Muscle layer of duodenum (tissue), 2 donors: ENCODE results near the gene ITSN2.
A peak's percentile ranks its signal among the peaks of the same experiment; 100 is the strongest.
"Not testable (repeated sequence)": the region's sequence is repeated elsewhere in the genome, so short reads cannot be mapped to it uniquely, and the experiment has no call there.

Source experiments
- H3K27ac ChIP-seq: one replicate; pipeline ENCODE4 v1.7.0; 2013; ENCODE audit warnings: mild to moderate bottlenecking, low read length
- H3K27me3 ChIP-seq: one replicate; pipeline ENCODE4 v1.7.0; 2013; ENCODE audit warnings: low read depth, mild to moderate bottlenecking, control low read depth, low read length
- H3K36me3 ChIP-seq, 2 donors: one replicate each; pipeline ENCODE4 v1.7.0; 2013; ENCODE audit warnings: low read length in 2 of 2, control low read depth in 1 of 2, mild to moderate bottlenecking in 1 of 2; ENCODE audit not compliant: insufficient read depth in 2 of 2, control insufficient read depth in 1 of 2
- H3K4me1 ChIP-seq, 2 donors: one replicate each; pipeline ENCODE4 v1.7.0; 2013; ENCODE audit warnings: low read length in 2 of 2, mild to moderate bottlenecking in 2 of 2, control low read depth in 1 of 2, moderate library complexity in 1 of 2; ENCODE audit not compliant: insufficient read depth in 2 of 2, control insufficient read depth in 1 of 2
- H3K4me3 ChIP-seq, 2 donors: one replicate each; pipeline ENCODE4 v1.7.0; 2013; ENCODE audit warnings: low read length in 2 of 2, low read depth in 1 of 2, mild to moderate bottlenecking in 1 of 2
- H3K9me3 ChIP-seq, 2 donors: one replicate each; pipeline ENCODE4 v1.7.0; 2013; ENCODE audit warnings: low read length in 2 of 2, control low read depth in 1 of 2, mild to moderate bottlenecking in 1 of 2; ENCODE audit not compliant: control insufficient read depth in 1 of 2
- donor health status: healthy.

ITSN2 gene

DNA sequence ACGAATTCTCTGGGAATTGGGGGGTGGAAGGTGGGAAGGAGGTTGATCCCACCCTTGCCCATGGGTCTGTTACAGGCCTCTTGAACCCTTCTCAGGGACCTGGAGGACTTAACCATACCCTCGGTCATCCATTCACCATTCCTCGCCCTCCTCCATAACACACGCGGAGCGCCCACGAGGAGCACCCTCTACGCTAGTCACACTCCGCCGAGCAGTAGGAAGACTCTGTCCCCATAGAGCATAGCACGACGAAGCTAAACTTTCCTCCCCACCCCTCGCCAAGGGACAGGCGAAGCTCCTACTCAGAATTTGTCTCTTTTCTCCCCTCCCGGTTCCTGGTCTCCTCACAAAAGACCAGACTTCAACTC lies 611 bp upstream of the ITSN2 start:
- Histone ChIP-seq H3K27ac (peak overlapping the region; percentile 67), H3K4me1 (peaks cover 7 to 15% of the 10 kb centered on the region in 2 donors), H3K27me3 (no peaks in the 10 kb centered on the region), H3K36me3 (no peaks in the 10 kb centered on the region), H3K4me3 (peak overlapping the region; percentile 82 to 91), H3K9me3 (no peaks in the 10 kb centered on the region)

DNA sequence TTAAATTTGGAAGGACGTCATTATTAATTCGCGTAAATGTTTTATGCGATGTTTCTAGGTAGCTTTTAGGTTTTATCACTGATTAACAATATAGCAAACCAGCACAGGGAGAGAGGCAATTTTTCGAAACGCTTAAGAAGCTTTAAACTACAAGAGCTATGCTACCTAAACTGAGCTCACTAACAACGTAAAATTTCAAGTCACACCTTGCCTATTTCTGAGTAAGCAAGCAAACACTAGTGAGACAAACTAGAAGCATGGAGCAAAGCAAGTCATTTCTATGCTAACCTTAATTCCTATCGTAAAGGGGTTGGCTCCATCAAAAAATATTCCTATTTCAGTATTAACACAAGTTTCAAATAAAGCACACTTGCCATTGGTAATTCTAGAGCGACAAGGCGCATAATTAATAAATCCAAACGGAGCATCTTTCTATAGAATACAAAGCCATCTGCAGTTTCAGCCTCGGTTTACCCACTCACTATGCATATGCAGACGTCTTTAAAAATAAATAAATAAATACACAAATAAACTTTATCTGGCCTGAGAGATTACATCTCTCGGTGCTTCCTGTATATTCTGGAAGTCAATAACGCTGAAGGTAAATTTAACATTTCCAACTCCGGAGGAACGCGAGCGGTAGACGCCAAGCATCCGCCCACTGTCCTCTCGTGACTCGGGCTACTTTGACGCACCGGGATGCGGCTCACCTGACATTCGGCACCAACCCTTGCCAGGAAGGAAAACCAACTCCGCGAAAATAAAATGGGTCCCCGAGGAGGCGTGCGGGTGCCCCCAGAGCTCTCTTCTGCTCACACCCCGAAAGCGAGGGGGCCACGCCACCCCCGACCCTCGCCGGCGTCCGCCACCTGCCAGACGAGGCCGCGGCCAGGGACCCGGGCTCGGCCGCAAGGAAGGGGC lies 947 bp downstream of the ITSN2 start:
- Histone ChIP-seq H3K27ac (peak overlapping the region; percentile 67), H3K36me3 (no peaks in the 10 kb centered on the region), H3K4me1 (peaks cover 0 to 7% of the 10 kb centered on the region in 2 donors), H3K9me3 (no peaks in the 10 kb centered on the region), H3K4me3 (peak overlapping the region; percentile 82 to 91), H3K27me3 (no peaks in the 10 kb centered on the region)

DNA sequence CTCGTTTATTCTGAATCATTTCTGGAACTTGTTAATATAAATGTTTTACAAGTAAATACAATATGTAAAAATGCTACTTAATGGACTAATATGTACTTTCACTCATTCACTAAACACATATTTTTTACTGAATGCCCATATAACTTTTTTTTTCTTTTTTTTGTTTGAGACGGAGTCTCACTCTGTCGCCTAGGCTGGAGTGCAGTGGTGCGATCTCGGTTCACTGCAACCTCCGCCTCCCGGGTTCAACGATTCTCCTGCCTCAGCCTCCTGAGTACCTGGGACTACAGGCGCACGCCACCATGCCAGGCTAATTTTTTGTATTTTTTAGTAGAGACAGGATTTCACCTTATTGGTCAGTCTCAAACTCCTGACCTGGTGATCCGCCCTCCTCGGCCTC lies 2.6 kb downstream of the ITSN2 start:
- not testable (repeated sequence) for H3K27me3 ChIP-seq, H3K27ac ChIP-seq, H3K4me3 ChIP-seq, H3K9me3 ChIP-seq, H3K36me3 ChIP-seq, H3K4me1 ChIP-seq

DNA sequence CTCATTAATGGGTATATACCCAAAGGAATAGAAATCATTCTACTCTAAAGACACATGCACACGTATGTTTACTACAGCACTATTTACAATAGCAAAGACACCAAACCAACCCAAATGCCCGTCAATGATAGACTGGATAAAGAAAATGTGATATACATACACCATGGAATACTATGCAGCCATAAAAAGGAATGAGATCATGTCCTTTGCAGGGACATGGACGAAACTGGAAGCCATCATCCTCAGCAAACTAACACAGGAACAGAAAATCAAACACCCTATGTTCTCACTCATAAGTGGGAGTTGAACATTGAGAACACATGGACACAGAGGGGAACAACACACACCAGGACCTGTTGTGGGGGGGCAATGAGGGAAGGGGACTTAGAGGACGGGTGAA lies 3.2 kb downstream of the ITSN2 start:
- not testable (repeated sequence) for H3K4me3 ChIP-seq

DNA sequence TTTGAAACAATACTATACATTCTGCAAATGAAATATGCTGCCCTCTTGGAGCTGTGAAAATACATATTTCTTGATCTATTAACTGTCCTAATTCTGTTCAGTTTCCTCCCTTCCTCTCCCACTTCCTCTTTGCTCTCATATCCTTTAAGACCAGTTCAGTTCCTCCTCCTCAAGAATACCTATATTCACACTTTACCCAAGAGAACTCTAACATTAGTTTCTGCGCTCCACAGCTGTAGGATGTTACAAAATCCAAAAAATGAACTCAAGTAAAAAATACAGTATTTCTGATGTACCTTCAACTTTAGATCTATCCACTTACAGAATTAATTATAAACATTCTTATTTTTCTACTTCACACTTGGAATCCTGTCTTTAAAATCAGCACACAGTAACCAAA lies 5.4 kb downstream of the ITSN2 start:
- Histone ChIP-seq H3K27me3 (no peaks in the 10 kb centered on the region), H3K9me3 (no peaks in the 10 kb centered on the region), H3K36me3 (no peaks in the 10 kb centered on the region), H3K4me3 (no peak overlapping the region), H3K27ac (no peak overlapping the region), H3K4me1 (peaks cover 0 to 16% of the 10 kb centered on the region in 2 donors)

More for the DNA sequence above, 3.2 kb downstream of the ITSN2 start:
- peaks cover 0 to 14% of the 10 kb centered on the region in 2 donors for H3K4me1 ChIP-seq
- H3K36me3 ChIP-seq, H3K27me3 ChIP-seq, H3K9me3 ChIP-seq, H3K27ac ChIP-seq: not testable (repeated sequence)

DNA sequence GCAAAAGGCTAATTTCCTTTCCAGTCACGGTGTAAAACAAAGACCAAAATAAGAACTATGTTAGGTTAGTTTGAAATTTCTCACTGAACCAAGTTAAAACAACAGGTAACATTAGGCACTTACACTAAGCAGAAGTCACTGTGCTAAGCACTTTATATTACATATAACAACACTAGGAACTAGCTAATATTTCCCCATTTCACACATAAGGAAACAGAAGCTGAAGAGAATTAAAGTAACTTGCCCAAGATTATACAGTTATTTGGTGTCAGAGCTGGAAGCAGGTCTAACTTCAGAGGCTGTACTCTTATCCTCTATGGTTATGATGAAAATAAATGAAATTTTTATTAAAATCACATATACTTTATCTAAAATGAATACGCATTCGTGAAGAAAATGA lies 5.9 kb downstream of the ITSN2 start:
- no peak overlapping the region for H3K4me3 ChIP-seq
- no peaks in the 10 kb centered on the region for H3K9me3 ChIP-seq
- H3K27me3 ChIP-seq: no peaks in the 10 kb centered on the region
- peaks cover 0 to 21% of the 10 kb centered on the region in 2 donors for H3K4me1 ChIP-seq
- no peak overlapping the region for H3K27ac ChIP-seq
- no peaks in the 10 kb centered on the region for H3K36me3 ChIP-seq

DNA sequence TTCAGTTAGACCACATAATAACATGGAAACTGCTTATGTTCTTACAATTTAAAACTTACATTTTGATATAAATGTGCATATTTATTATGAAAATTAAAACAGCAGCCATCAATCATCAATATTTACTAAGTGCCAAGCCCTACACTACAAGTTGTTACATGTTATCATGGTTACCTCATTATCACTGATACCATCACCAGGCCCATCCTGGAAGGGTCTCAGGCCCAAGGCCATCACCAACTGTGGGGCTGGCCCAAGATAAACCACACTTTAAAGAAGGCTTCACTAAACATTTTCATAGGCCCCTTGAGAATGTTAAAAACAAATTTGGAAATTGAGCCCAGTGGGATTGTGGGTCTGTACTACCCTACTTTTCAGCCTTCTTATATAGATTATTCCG lies 6.4 kb downstream of the ITSN2 start:
- Histone ChIP-seq H3K27ac (no peak overlapping the region), H3K4me3 (no peak overlapping the region), H3K9me3 (no peaks in the 10 kb centered on the region), H3K36me3 (no peaks in the 10 kb centered on the region), H3K4me1 (peaks cover 0 to 22% of the 10 kb centered on the region in 2 donors), H3K27me3 (no peaks in the 10 kb centered on the region)

DNA sequence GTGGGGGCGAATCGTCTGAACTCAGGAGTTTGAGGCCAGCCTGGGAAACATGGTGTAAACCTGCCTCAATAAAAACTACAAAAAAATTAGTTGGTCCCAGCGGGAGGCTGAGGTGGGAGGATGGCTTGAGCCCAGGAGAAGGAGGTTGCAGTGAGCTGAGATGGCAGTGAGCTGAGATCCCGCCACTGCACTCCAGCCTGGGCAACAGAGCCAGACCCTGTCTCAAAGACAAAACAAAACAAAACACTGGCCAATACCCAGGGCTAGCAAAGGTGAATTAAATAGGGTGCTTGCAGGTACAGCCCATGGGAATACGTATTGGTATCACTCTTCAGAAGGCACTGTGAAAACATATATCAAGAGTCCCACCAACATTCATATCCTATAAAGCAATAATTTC lies 7.0 kb downstream of the ITSN2 start:
- no peaks in the 10 kb centered on the region for H3K9me3 ChIP-seq
- H3K4me1 ChIP-seq: peaks cover 0 to 20% of the 10 kb centered on the region in 2 donors
- H3K27me3 ChIP-seq: no peaks in the 10 kb centered on the region
- no peak overlapping the region for H3K27ac ChIP-seq
- H3K4me3 ChIP-seq: no peak overlapping the region
- H3K36me3 ChIP-seq: no peaks in the 10 kb centered on the region

DNA sequence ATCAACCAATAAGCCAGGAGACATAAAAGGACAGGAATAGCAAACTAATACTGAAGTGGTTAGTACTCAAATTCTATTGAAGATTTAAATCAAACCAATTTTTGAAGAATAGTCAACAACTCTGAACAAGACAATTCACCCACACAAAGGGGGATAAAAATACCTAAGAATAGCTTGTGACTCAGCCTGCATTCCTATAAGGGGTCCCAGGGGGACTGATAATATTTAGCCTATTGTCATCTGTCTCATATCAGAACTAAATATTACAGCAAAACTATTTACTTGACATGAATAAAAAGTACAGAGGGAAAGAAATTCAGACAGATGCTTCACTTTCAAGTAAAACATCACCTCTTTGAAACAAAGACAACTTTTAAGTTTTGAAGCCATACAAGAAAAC lies 7.7 kb downstream of the ITSN2 start:
- Histone ChIP-seq H3K4me1 (peaks cover 0 to 14% of the 10 kb centered on the region in 2 donors), H3K27me3 (no peaks in the 10 kb centered on the region), H3K36me3 (no peaks in the 10 kb centered on the region), H3K9me3 (no peaks in the 10 kb centered on the region), H3K4me3 (no peak overlapping the region), H3K27ac (no peak overlapping the region)

DNA sequence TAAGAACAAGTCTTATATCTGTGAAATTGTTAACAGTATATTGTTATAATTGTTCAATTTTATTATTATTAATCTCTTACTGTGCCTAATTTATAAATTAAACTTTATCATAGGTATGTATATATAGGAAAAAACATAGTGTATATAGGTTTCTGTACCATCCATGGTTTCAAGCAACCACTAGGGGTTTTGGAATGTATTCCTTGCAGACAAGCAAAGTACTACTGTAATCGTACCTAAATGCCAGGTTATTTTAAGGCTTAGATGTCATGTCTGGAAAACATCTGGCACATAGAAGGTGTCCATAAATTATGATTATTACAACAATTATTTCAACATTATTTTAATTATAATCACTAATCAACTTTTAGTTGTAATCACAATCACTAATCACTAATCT lies 8.4 kb downstream of the ITSN2 start:
- H3K4me3 ChIP-seq: no peak overlapping the region
- no peaks in the 10 kb centered on the region for H3K36me3 ChIP-seq
- no peak overlapping the region for H3K27ac ChIP-seq
- peaks cover 0 to 14% of the 10 kb centered on the region in 2 donors for H3K4me1 ChIP-seq
- H3K9me3 ChIP-seq: no peaks in the 10 kb centered on the region
- no peaks in the 10 kb centered on the region for H3K27me3 ChIP-seq

DNA sequence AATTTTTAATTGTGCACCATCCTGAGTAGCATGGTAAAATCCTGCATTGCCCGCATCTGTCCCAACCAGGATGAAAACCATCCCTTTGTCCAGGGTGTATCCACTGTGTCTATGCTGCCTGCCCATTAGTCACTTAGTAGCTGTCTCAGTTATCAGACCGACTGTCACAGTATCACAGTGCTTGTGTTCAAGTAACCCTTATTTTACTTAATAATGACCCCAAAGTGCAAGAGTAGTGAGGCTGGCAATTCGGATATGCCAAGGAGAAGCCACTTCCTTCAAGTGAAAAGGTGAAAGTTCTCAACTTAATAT lies 8.8 kb downstream of the ITSN2 start:
- Histone ChIP-seq H3K27me3 (no peaks in the 10 kb centered on the region), H3K9me3 (no peaks in the 10 kb centered on the region), H3K27ac (no peak overlapping the region), H3K4me1 (peaks cover 0 to 14% of the 10 kb centered on the region in 2 donors), H3K4me3 (no peak overlapping the region), H3K36me3 (no peaks in the 10 kb centered on the region)
